IMR-90 (cell line): ENCODE measurements around the gene PRELP. TPM values are rescaled to one million over a fixed set of nuclear protein-coding genes. Genes with fewer than 3 reads are reported as not detected.
A peak's percentile ranks its signal among the peaks of the same experiment; 100 is the strongest.

Experiments used
- ATAC-seq: fragments of 200-7000 bp; cut with Tn5 transposase; 2 replicates; pipeline ENCODE4 v1.9.1; 2020; ENCODE audit warnings: low read depth, mild to moderate bottlenecking, moderate library complexity
- BruUV-seq: library from RNA; stranded (reverse); fragments of 400-500 nt; replicated peaks from 2 replicates; lab custom pipeline; 2021; lab: Mats Ljungman, UMichigan
- CTCF ChIA-PET: fragments of 300-600 bp; formaldehyde crosslinking; extraction: SDS; loops from one replicate; lab custom pipeline; 2021; ENCODE audit warnings: antibody characterized with exemption; lab: Yijun Ruan, JAX
- POLR2A ChIA-PET: fragments of 300-600 bp; sonication (Branson Sonifier 250); formaldehyde crosslinking; loops from one replicate; lab custom pipeline; 2022; ENCODE audit warnings: antibody characterized with exemption; ENCODE audit not compliant: unreplicated experiment; lab: Charles Lee
- DNase-seq: peaks from one replicate; pipeline ENCODE4 v3.0.0; 2013
- H2AFZ ChIP-seq: replicated peaks from 2 replicates; pipeline ENCODE3; 2013; ENCODE audit warnings: low read length, mild to moderate bottlenecking; ENCODE audit not compliant: poor library complexity
- H2AK5ac ChIP-seq: 2 replicates; pipeline ENCODE4 v1.6.1; 2013; ENCODE audit warnings: low read depth, low read length, inconsistent platforms
- H2AK9ac ChIP-seq: replicated peaks from 2 replicates; pipeline ENCODE3; 2013; ENCODE audit warnings: mild to moderate bottlenecking, low read depth, low read length, moderate library complexity; ENCODE audit not compliant: poor library complexity
- H2BK120ac ChIP-seq: 2 replicates; pipeline ENCODE4 v1.6.1; 2013; ENCODE audit warnings: low read depth, low read length, inconsistent platforms
- H2BK15ac ChIP-seq: 3 replicates; pipeline ENCODE4 v1.6.1; 2013; ENCODE audit warnings: low read depth, low read length, inconsistent platforms
- H2BK20ac ChIP-seq: 2 replicates; pipeline ENCODE4 v1.6.1; 2013; ENCODE audit warnings: low read depth, mild to moderate bottlenecking, inconsistent platforms, low read length, moderate library complexity
- H2BK5ac ChIP-seq: 2 replicates; pipeline ENCODE4 v1.6.1; 2013; ENCODE audit warnings: mild to moderate bottlenecking, low read depth, low read length, inconsistent platforms; ENCODE audit not compliant: poor library complexity, severe bottlenecking
- H3K14ac ChIP-seq: replicated peaks from 2 replicates; pipeline ENCODE4 v1.6.1; 2013; ENCODE audit warnings: low read depth, low read length, inconsistent platforms
- H3K18ac ChIP-seq: 2 replicates; pipeline ENCODE4 v1.6.1; 2013; ENCODE audit warnings: low read depth, low read length, control low read depth
- H3K23ac ChIP-seq: 2 replicates; pipeline ENCODE4 v1.6.1; 2013; ENCODE audit warnings: low read depth, low read length, inconsistent platforms
- H3K27ac ChIP-seq: 2 replicates; pipeline ENCODE4 v1.5.1; 2013; ENCODE audit warnings: mild to moderate bottlenecking, control low read depth, low read length; ENCODE audit not compliant: insufficient read depth
- H3K27me3 ChIP-seq: 2 replicates; pipeline ENCODE4 v1.6.1; 2013; ENCODE audit warnings: low read length; ENCODE audit not compliant: control insufficient read depth, insufficient read depth
- H3K36me3 ChIP-seq: 2 replicates; pipeline ENCODE4 v1.6.1; 2013; ENCODE audit warnings: low read length, mixed read lengths; ENCODE audit not compliant: control insufficient read depth, insufficient read depth
- H3K4ac ChIP-seq: 2 replicates; pipeline ENCODE4 v1.6.1; 2013; ENCODE audit warnings: low read depth, low read length, inconsistent platforms
- H3K4me1 ChIP-seq: 2 replicates; pipeline ENCODE4 v1.6.1; 2013; ENCODE audit warnings: low read length, mixed read lengths; ENCODE audit not compliant: control insufficient read depth, insufficient read depth
- H3K4me2 ChIP-seq: 2 replicates; pipeline ENCODE4 v1.6.1; 2013; ENCODE audit warnings: low read depth, mild to moderate bottlenecking, control low read depth, low read length, moderate library complexity
- H3K4me3 ChIP-seq: 2 replicates; pipeline ENCODE4 v1.5.1; 2013; ENCODE audit warnings: low read depth, mild to moderate bottlenecking, control low read depth, low read length, moderate library complexity; ENCODE audit not compliant: insufficient read depth
- H3K56ac ChIP-seq: 2 replicates; pipeline ENCODE4 v1.6.1; 2013; ENCODE audit warnings: low read length, inconsistent platforms; ENCODE audit not compliant: insufficient read depth; ENCODE audit errors: extremely low read depth
- H3K79me1 ChIP-seq, 2 experiments: 2 replicates each; pipeline ENCODE4 v1.6.1; 2013; ENCODE audit warnings: low read length in 2 of 2, inconsistent platforms in 1 of 2, low read depth in 1 of 2
- H3K9ac ChIP-seq: 2 replicates; pipeline ENCODE4 v1.6.1; 2013; ENCODE audit warnings: low read depth, low read length, control low read depth
- H3K9me1 ChIP-seq: 2 replicates; pipeline ENCODE4 v1.6.1; 2013; ENCODE audit warnings: low read length, inconsistent platforms; ENCODE audit not compliant: insufficient read depth
- H3K9me3 ChIP-seq: 2 replicates; pipeline ENCODE4 v1.6.1; 2013; ENCODE audit warnings: low read length; ENCODE audit not compliant: control insufficient read depth, insufficient read depth
- H4K20me1 ChIP-seq: 2 replicates; pipeline ENCODE4 v1.6.1; 2013; ENCODE audit warnings: low read length, inconsistent platforms; ENCODE audit not compliant: insufficient read depth
- H4K5ac ChIP-seq: 2 replicates; pipeline ENCODE4 v1.6.1; 2013; ENCODE audit warnings: mild to moderate bottlenecking, low read depth, low read length, control low read depth
- H4K8ac ChIP-seq, 2 experiments: 2 replicates each; pipeline ENCODE4 v1.6.1; 2013; ENCODE audit warnings: low read depth in 2 of 2, low read length in 2 of 2, control low read depth in 1 of 2, inconsistent platforms in 1 of 2
- H4K91ac ChIP-seq: 2 replicates; pipeline ENCODE4 v1.6.1; 2013; ENCODE audit warnings: low read depth, low read length, inconsistent platforms; ENCODE audit not compliant: insufficient read depth
- BHLHE40 ChIP-seq: fragments of 150-350 bp; IDR thresholded peaks from 2 replicates; pipeline ENCODE4 v1.6.1; 2016; ENCODE audit warnings: mild to moderate bottlenecking, low read depth, low read length
- CHD1 ChIP-seq: IDR thresholded peaks from 2 replicates; pipeline ENCODE4 v1.6.1; 2012; ENCODE audit warnings: low read depth, low read length, improper control_type of control experiment
- FOS ChIP-seq: fragments of 150-350 bp; IDR thresholded peaks from 2 replicates; pipeline ENCODE4 v1.6.1; 2016; ENCODE audit warnings: low read depth, low read length
- MAFK ChIP-seq: IDR thresholded peaks from 2 replicates; pipeline ENCODE4 v1.6.1; 2012; ENCODE audit warnings: low read depth, low read length, improper control_type of control experiment
- MAZ ChIP-seq: IDR thresholded peaks from 2 replicates; pipeline ENCODE4 v1.6.1; 2012; ENCODE audit warnings: low read depth, mild to moderate bottlenecking, low read length, improper control_type of control experiment, moderate library complexity, borderline replicate concordance
- MXI1 ChIP-seq: IDR thresholded peaks from 2 replicates; pipeline ENCODE4 v1.6.1; 2012; ENCODE audit warnings: low read depth, mild to moderate bottlenecking, low read length, moderate library complexity, borderline replicate concordance
- NFE2L2 ChIP-seq: fragments of 150-350 bp; IDR thresholded peaks from 2 replicates; pipeline ENCODE4 v1.6.1; 2016; ENCODE audit warnings: low read depth, mild to moderate bottlenecking, low read length
- POLR2A ChIP-seq: IDR thresholded peaks from 2 replicates; pipeline ENCODE4 v1.6.1; 2012; ENCODE audit warnings: mild to moderate bottlenecking, low read depth, low read length
- RAD21 ChIP-seq: IDR thresholded peaks from 2 replicates; pipeline ENCODE4 v1.6.1; 2012; ENCODE audit warnings: low read length, improper control_type of control experiment
- RCOR1 ChIP-seq: IDR thresholded peaks from 2 replicates; pipeline ENCODE4 v1.6.1; 2012; ENCODE audit warnings: mild to moderate bottlenecking, low read length, improper control_type of control experiment; ENCODE audit not compliant: insufficient replicate concordance
- RFX5 ChIP-seq: IDR thresholded peaks from 2 replicates; pipeline ENCODE4 v1.8.0; 2012; ENCODE audit warnings: low read depth, mild to moderate bottlenecking, low read length, moderate library complexity
- WGBS, 2 experiments: methylation state at CpG; one replicate each; pipeline versions ENCODE4 v1.1.5 to v1.1.7; 2013; ENCODE audit warnings: missing lambda C conversion rate in 2 of 2; ENCODE audit not compliant: insufficient read length in 1 of 2; ENCODE audit errors: extremely low coverage in 2 of 2; 5-methylcytosine and 5-hydroxymethylcytosine counted together
- dilution Hi-C: fragments of 300-500 bp; cut with HindIII; formaldehyde crosslinking; loops from one replicate; pipeline ENCODE4 v1.14.3; 2018; ENCODE audit warnings: low sequenced_read_pairs; ENCODE audit not compliant: unreplicated experiment
- in situ Hi-C: fragments of 300-500 bp; cut with MboI; formaldehyde crosslinking; loops from 3 replicates; pipeline ENCODE4 v1.14.3; 2019; ENCODE audit warnings: low sequenced_read_pairs, inconsistent platforms, mixed read lengths
- intact Hi-C: fragments of 100-400 bp; cut with micrococcal nuclease; formaldehyde crosslinking; loops from 2 replicates; pipeline ENCODE4 v1.10.0; 2022
- polyA plus RNA-seq, 3 experiments: library from polyadenylated mRNA; depleted of rRNA; stranded (reverse); fragments of >200 nt; gene quantifications; 2 replicates each; pipeline ENCODE4 v1.2.3, GENCODE V29; 2012; ENCODE audit warnings: low replicate concordance in 1 of 3
- total RNA-seq: library from RNA; depleted of rRNA; stranded (reverse); fragments of >200 nt; gene quantifications from 2 replicates; pipeline ENCODE4 v1.2.3, GENCODE V29; 2012

The PRELP gene
- total and polyA plus RNA-seq, 2 of the 4 experiments (the other 2 are of a cell fraction) = 0.56 TPM; not detected in 1

GRCh38 chr1:203531063-203531462 is 55.5 kb downstream of the PRELP start:
- H3K23ac ChIP-seq = no peak overlapping the region
- no peak overlapping the region for H4K8ac ChIP-seq
- dilution Hi-C loops = no loop called here
- intact Hi-C loops = no loop called here
- H2AK5ac ChIP-seq = peak overlapping the region; percentile 40; the same call in 1 of the 2 replicates
- no peak for ATAC-seq
- no peak overlapping the region for H3K4me3 ChIP-seq
- no TSS peak for BruUV-seq
- peaks cover 17% of the 10 kb centered on the region for H3K9me1 ChIP-seq
- peak overlapping the region; percentile 25; the same call in 1 of the 2 replicates for H3K4ac ChIP-seq
- no peak overlapping the region for H2AFZ ChIP-seq
- peaks cover 4 to 5% of the 10 kb centered on the region in 2 experiments; a peak in 1 of 4 replicates for H3K79me1 ChIP-seq
- no peaks in the 10 kb centered on the region for H3K9me3 ChIP-seq
- H3K9ac ChIP-seq = no peak overlapping the region
- H3K4me1 ChIP-seq = peaks cover 9% of the 10 kb centered on the region
- ChIA-PET CTCF (no interaction called here), POLR2A (no interaction called here)
- H2AK9ac ChIP-seq = no peak overlapping the region
- H4K5ac ChIP-seq = no peak overlapping the region
- no peak overlapping the region for H2BK120ac ChIP-seq
- no peaks in the 10 kb centered on the region for H4K20me1 ChIP-seq
- no peak overlapping the region for H2BK20ac ChIP-seq
- in situ Hi-C loops = no loop called here
- no peak overlapping the region for H3K14ac ChIP-seq
- TF ChIP-seq NFE2L2 (no peak), POLR2A (no peak), BHLHE40 (no peak), MAZ (no peak), CHD1 (no peak), FOS (no peak), RFX5 (no peak), RCOR1 (no peak), MXI1 (no peak), MAFK (no peak), RAD21 (no peak)
- no peak overlapping the region for H3K4me2 ChIP-seq
- no peak overlapping the region for H2BK15ac ChIP-seq
- H3K18ac ChIP-seq = no peak overlapping the region
- no peak overlapping the region for H3K27ac ChIP-seq
- H4K91ac ChIP-seq = no peak overlapping the region
- no peaks in the 10 kb centered on the region for H3K36me3 ChIP-seq
- DNase-seq = no peak
- no CpG with 5 or more reads among the region's 3 CpGs for WGBS, 2 experiments
- H3K56ac ChIP-seq = no peak overlapping the region
- H2BK5ac ChIP-seq = no peak overlapping the region
- H3K27me3 ChIP-seq = no peaks in the 10 kb centered on the region
